Measurements from ENCODE around the gene ZNF556.
"Not testable (repeated sequence)": the region's sequence is repeated elsewhere in the genome, so short reads cannot be mapped to it uniquely, and the experiment has no call there.

Gene ZNF556

DNA sequence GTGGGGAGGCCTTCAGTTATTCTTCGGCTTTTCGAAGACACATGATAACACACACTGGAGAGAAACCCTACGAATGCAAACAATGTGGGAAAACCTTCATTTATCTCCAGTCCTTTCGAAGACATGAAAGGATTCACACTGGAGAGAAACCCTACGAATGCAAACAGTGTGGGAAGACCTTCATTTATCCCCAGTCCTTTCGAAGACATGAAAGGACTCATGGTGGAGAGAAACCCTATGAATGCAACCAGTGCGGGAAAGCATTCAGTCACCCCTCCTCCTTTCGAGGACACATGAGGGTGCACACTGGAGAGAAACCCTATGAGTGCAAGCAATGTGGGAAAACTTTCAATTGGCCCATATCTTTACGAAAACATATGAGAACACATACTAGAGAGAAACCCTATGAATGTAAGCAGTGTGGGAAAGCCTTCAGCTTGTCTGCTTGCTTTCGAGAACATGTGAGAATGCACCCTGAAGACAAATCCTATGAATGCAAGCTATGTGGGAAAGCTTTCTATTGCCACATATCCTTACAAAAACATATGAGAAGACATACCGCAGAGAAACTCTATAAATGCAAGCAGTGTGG lies 14.0 kb upstream of the ZNF556 start:
- no peak for DNase-seq (ENCODE audit: low spot score)

GRCh38 chr19:2854849-2855248 lies 12.3 kb upstream of the ZNF556 start:
- DNase-seq (ENCODE audit: low spot score): no peak

- DNase-seq (ENCODE audit: low spot score): no peak
Measured at GRCh38 chr19:2856457-2857050, 10.6 kb upstream of the ZNF556 start.

DNA sequence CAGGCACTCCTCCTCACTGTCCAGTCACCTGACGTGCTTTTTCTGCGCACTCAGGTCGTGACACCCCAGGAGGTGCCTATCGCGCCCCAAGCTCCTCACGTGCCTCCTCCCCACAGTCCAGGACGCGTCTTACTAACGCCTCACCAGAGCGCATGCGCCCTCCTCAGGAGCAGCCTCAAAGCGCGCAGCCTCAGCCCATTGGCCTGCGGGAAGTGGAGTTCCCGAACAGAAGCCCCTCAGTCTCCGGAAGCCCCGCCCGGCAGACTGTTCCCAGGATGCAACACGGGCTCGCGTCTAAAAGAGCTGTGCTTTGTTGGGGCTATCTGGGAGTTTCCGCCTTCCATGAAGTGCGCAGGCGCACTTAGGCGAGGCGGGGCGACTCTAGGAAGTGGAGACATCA lies 8.3 kb upstream of the ZNF556 start:
- DNase-seq (ENCODE audit: low spot score): no peak

DNA sequence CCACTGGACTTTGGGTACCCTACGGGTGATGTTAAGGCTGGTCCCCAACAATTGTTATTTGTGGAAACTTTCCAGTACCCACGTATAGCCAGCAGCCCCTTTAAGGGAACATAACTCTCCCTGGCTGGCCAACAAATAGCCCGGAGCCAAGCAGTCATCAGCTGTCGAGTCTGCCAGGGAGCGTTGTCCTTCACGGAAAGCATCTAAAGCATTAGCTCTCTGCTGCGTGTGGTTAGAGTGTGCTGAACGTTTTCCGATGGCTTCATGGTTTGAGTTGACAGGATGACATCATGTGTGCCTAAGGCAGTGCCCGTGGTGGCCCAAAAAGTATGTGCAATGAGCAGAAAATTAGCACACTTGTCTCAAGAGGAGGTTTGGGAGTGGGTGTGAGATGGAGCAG lies 3.3 kb upstream of the ZNF556 start:
- no peak for DNase-seq (ENCODE audit: low spot score)

GRCh38 chr19:2865334-2866100 lies 1.6 kb upstream of the ZNF556 start:
- DNase-seq (ENCODE audit: low spot score): no peak

DNA sequence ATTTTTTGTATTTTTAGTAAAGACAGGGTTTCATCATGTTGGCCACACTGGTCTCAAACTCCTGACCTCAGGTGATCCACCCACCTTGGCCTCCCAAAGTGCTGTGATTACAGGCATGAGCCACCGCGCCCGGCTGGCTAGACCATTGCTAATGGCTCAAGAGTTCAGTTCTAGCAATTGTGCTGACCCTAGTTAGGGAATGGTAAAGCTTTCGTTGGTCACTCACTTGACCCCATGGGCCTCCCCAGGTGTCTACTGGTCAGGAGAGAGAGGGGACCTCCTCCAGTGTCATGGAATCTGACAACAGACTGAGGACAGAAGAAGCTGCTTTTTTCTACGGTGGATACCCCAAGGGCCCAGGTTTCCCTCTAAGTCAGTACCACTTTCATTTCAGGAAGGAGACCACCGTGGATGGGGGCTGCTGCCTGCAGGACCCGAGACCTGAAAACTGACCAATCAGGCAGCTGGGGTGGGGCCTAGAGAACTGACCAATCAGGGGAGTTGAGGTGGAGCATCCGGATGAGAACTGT lies 575 bp upstream of the ZNF556 start:
- no peak for DNase-seq (ENCODE audit: low spot score)

GRCh38 chr19:2869618-2870017 lies 2.5 kb downstream of the ZNF556 start:
- DNase-seq (ENCODE audit: low spot score): no peak

- DNase-seq (ENCODE audit: low spot score): not testable (repeated sequence)
Measured at GRCh38 chr19:2872175-2872574, 5.0 kb downstream of the ZNF556 start.

DNA sequence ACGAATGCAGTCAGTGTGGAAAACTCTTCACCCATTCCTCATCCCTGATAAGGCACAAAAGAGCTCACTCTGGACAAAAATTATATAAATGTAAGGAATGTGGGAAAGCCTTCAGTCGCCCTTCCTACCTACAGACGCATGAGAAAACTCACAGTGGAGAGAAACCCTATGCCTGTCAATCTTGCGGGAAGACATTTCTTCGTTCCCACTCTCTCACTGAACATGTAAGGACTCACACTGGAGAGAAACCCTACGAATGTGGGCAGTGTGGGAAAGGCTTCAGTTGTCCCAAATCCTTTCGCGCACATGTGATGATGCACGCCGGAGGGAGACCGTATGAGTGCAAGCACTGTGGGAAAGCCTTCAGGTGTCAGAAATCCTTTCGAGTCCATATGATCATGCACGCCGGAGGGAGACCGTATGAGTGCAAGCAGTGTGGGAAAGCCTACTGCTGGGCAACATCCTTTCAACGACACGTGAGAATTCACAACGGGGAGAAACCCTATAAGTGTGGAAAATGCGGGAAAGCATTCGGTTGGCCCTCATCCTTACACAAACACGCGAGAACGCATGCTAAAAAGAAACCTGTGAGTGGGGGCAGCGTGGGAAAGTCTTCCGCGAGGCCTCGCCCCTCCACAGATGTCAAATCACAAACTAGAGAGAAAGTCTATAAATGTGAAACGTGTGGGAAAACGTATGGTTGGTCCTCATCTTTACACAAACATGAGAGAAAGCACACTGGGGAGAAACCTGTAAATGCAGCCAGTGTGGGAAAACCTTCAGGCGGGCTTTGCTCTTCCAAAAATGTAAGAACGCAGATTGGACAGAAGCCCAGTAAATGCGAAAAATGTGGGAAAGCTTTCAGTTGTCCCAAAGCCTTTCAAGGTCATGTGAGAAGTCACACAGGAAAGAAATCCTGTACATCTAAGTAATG lies 10.5 kb downstream of the ZNF556 start:
- no peak for DNase-seq (ENCODE audit: low spot score)

DNA sequence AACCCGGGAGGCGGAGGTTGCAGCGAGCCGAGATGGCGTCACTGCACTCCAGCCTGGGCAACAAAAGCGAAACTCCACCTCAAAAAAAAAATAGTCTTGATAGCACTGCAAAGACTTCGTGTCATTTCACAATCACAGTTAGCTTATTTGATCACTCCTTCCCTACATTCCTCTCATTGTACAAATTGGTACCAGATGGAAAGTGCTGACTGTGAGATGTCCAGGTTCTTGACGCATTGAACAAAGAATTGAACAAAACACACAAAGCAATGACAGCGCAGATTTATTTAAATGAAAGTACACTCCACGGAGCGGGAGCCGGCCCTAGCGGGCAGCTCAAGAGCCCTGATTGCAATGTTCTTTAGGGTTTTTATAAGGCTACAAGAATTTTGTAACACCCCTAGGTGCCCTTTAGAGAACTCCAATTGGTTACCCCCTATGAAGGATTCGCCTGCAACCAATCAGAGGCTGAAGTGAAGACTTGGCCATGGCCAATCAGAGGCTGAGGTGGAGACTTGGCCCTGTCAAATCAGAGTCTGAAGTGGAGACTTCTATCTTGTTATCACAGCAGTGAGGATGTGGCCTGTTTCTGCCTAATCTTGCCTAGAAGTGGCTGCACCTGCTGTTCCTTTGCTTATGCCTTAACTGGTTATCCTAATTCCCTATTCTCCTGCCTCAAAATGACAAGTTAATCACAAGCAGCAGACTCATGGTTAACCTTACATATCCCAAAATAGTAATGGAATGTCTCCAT lies 16.7 kb downstream of the ZNF556 start:
- DNase-seq (ENCODE audit: low spot score): no peak

DNA sequence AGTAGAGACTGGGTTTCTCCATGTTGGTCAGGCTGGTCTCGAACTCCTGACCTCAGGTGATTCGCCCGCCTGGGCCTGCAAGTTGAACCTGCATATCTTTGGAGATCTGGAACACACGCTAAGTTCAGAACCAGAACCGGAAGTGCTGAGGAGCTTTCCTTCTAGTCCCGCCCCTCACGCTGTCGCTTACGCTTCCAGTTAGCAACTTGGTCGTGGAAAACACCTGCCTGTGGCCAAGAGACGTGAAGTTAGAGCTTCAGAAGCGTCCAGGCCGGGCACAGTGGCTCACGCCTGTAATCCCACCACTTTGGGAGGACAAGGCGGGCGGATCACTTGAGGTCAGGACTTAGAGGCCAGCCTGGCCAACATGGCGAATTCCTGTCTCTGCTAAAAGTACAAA lies 18.6 kb downstream of the ZNF556 start:
- DNase-seq (ENCODE audit: low spot score): no peak

DNA sequence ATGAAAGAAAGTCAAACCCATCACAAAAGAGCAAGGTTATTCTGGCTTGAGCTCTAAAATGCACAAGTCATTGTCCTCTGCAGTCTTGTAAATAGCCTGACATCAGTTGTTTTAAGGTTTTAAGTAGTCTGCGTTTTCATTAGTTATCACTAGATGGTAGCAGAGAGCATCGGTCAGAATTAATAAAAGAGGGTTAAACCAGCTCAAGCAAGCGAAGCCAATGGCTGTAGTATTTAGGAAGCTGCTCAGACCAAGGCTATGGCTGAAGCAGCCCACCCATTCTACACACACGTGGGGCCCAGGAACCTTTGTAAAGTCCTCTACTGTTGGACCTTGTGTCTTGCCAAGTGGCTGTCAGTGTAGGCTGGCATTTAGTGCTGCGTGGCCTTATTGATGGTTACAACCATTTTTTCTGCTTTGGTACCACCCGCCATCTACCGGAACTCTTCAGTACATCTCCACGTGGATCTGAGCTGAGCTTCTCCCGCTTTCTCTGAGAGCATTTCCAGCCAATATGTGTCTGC lies 20.3 kb downstream of the ZNF556 start:
- peak; percentile 80 for DNase-seq (ENCODE audit: low spot score)

- no peak for DNase-seq (ENCODE audit: low spot score)
Measured at GRCh38 chr19:2888731-2889224, 21.6 kb downstream of the ZNF556 start.

DNA sequence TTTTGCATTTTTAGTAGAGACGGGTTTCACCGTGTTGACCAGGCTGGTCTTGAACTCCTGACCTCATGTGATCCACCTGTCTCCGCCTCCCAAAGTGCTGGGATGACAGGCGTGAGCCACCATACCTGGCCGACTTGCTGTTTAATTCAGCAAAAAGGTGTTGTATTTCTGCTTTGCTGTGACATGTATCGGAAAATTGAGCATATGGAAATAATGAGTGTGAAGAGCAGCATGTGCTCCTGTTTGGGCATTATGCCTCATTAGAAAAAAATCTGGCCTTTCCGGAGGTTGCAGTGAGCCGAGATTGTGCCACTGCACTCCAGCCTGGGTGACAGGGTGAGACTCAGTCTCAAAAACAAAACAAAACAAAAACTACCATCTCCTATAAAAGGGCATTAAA lies 23.4 kb downstream of the ZNF556 start:
- DNase-seq (ENCODE audit: low spot score): not testable (repeated sequence)

GRCh38 chr19:2896694-2897093 lies 29.6 kb downstream of the ZNF556 start:
- DNase-seq (ENCODE audit: low spot score): no peak

DNA sequence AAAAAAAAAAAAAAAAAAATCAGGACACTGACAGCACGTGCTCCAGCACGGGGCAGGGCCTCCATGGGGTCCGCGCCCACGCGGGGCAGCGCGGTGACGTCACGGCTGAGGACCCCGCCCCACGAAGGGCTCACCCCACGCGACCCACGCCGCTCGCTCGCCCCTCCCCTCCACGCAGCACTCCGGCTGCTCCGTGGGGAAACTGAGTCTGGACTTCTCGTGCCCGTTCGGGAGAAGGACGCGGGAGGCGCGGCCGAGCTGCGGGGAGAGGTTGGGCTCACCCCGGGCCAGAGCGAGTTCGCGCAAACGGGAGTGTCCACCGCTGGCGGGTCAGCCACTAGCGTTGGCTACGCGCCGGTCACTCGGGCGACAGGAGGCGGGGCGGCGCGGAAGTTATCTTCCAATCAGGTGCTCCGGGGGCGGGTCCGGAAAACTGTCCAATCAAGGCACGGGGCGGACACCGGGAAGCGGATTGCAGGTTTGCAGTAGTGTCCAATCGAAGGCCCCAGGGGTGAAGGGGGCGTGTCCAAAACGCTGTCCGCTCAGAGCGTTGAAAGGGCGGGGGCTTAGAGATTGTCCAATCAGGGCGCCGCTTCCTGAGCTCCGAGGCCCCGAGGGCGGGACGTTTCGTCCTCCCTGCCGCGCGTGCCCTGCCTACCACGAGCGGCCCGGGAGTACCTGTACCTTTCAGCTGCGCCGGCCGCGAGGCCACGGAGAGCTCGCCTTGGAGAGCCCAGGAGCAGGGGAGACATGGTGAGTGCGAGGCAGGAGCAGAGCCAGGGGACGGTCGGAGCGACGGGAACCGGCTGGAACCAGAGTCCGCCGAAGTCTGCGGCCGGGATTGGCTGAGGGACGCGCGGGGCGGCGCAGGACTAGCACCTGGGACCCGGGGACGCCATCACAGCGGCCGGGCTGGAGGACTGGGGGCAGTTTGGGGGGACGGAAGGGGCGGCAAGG lies 33.4 kb downstream of the ZNF556 start, which contains the start of gene ZNF57:
TSS of gene ZNF57 (plus strand) at position 633 of the 957 bp plus-strand sequence. CDS start at position 751, 118 bp downstream.
- peak; percentile 100 for DNase-seq (ENCODE audit: low spot score)

DNA sequence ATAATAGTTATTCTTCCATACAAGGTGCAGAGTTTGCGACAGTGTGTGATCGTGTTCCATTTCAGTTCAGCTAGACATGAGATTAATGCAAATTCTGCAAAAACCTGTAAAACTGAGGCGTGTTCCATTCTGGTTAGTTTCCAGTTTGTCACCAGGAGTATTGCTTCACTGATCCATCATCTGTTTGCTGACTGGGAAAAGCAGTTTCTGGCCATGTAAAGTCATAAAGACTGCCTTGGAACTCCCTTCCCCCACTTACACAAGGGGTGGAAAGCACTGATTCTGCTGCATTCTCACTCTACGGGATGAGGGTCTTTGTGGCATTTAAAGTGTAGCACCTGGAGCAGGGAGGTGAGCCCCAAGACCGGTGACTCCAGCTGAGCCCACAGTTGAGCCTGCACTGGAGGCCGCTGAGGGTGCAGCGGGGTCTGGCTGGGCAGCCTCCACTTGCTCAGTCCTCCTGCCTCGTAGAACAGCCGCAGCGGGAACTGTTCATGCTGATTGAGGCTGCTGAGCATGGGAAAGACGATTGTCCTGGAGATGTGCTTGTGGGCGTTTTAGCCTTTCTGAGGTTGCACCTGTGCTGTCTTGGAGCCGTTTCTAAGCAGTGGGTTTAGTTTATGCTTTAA lies 35.6 kb downstream of the ZNF556 start:
- DNase-seq (ENCODE audit: low spot score): no peak

DNA sequence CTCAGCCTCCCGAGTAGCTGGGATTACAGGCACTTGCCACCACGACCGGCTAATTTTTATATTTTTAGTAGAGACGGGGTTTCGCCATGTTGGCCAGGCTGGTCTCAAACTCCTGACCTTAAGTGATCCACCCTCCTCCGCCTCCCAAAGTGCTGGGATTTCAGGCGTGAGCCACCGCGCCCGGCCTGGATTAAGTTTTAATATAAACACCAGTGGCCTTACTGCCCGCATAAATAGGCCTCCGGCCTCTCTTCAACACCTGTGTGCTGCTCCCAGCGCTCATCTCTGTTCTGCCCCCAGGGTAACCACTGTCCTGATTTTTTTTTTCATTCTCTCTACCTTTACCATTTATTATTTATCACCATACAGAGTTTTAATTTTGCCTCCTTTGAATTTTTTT lies 36.2 kb downstream of the ZNF556 start:
- not testable (repeated sequence) for DNase-seq (ENCODE audit: low spot score)
